ENCODE results near the gene GAREM2. TPM values are rescaled to one million over a fixed set of nuclear protein-coding genes. Genes with fewer than 3 reads are reported as not detected.

GAREM2 gene
- polyA plus RNA-seq, 1 donor (not counting 4 experiments of a cell fraction or from before 2014, with no cell fraction given), result 0.03 TPM

GRCh38 chr2:26130763-26131162, 42.1 kb upstream of the GAREM2 start:
- TF ChIP-seq CTCF (optimal IDR thresholded peaks at IDR 0.05 in 1 of 3, IDR thresholded peaks at IDR 0.05 in 1 of 3, conservative IDR thresholded peaks at IDR 0.05 in 1 of 3; ENCODE audit: extremely low read depth in 1 of 3, insufficient read depth in 2 of 3, low read length in 3 of 3) (no peak), EZH2 (IDR thresholded peaks at IDR 0.05; ENCODE audit: low read length) (no peak)
- Histone ChIP-seq H3K79me2 (ENCODE audit: control insufficient read depth, insufficient read depth, low read length) (peaks cover 35% of the 10 kb centered on the region), H3K36me3 (ENCODE audit: control insufficient read depth in 2 of 2, extremely low read depth in 1 of 2, insufficient read depth in 2 of 2, low read length in 2 of 2) (peaks cover 13 to 17% of the 10 kb centered on the region in 2 experiments), H3K9me1 (ENCODE audit: control insufficient read depth, extremely low read depth, insufficient read depth, low read length) (no peaks in the 10 kb centered on the region), H2AFZ (ENCODE audit: control insufficient read depth, low read length) (no peak overlapping the region), H4K20me1 (ENCODE audit: control insufficient read depth, extremely low read depth, insufficient read depth, low read length) (peaks cover 5% of the 10 kb centered on the region), H3K4me1 (ENCODE audit: control insufficient read depth, extremely low read depth, insufficient read depth, low read length) (no peaks in the 10 kb centered on the region), H3K9ac (ENCODE audit: control insufficient read depth, extremely low read depth, insufficient read depth, low read length) (no peak overlapping the region), H3K27me3 (ENCODE audit: control insufficient read depth, extremely low read depth, insufficient read depth, low read length) (no peaks in the 10 kb centered on the region), H3K4me2 (ENCODE audit: control insufficient read depth, extremely low read depth, insufficient read depth, low read depth, low read length) (no peak overlapping the region), H3K9me3 (ENCODE audit: control insufficient read depth, low read depth, low read length) (no peaks in the 10 kb centered on the region), H3K27ac (ENCODE audit: control insufficient read depth, insufficient read depth, low read length) (no peak overlapping the region), H3K4me3 (ENCODE audit: control insufficient read depth in 2 of 3, extremely low read depth in 1 of 3, insufficient read depth in 2 of 3, low read depth in 1 of 3, low read length in 3 of 3) (no peak overlapping the region)
- FAIRE-seq (no peak), DNase-seq (ENCODE audit: low read depth, low spot score) (no peak)
- dilution Hi-C loops (cut with MboI; ENCODE audit: extremely low pct_ligation_motif_present, low sequenced_read_pairs), result no loop called here

GRCh38 chr2:26136451-26136850, 36.4 kb upstream of the GAREM2 start:
- dilution Hi-C loops (cut with MboI; ENCODE audit: extremely low pct_ligation_motif_present, low sequenced_read_pairs), result no loop called here
- Histone ChIP-seq H3K79me2 (ENCODE audit: control insufficient read depth, insufficient read depth, low read length) (peaks cover 3% of the 10 kb centered on the region), H3K4me2 (ENCODE audit: control insufficient read depth, extremely low read depth, insufficient read depth, low read depth, low read length) (no peak overlapping the region), H2AFZ (ENCODE audit: control insufficient read depth, low read length) (no peak overlapping the region), H3K4me1 (ENCODE audit: control insufficient read depth, extremely low read depth, insufficient read depth, low read length) (no peaks in the 10 kb centered on the region), H3K36me3 (ENCODE audit: control insufficient read depth in 2 of 2, extremely low read depth in 1 of 2, insufficient read depth in 2 of 2, low read length in 2 of 2) (peaks cover 10 to 18% of the 10 kb centered on the region in 2 experiments), H3K27ac (ENCODE audit: control insufficient read depth, insufficient read depth, low read length) (no peak overlapping the region), H3K9me1 (ENCODE audit: control insufficient read depth, extremely low read depth, insufficient read depth, low read length) (no peaks in the 10 kb centered on the region), H3K4me3 (ENCODE audit: control insufficient read depth in 2 of 3, extremely low read depth in 1 of 3, insufficient read depth in 2 of 3, low read depth in 1 of 3, low read length in 3 of 3) (no peak overlapping the region), H4K20me1 (ENCODE audit: control insufficient read depth, extremely low read depth, insufficient read depth, low read length) (peaks cover 5% of the 10 kb centered on the region), H3K27me3 (ENCODE audit: control insufficient read depth, extremely low read depth, insufficient read depth, low read length) (no peaks in the 10 kb centered on the region), H3K9ac (ENCODE audit: control insufficient read depth, extremely low read depth, insufficient read depth, low read length) (no peak overlapping the region), H3K9me3 (ENCODE audit: control insufficient read depth, low read depth, low read length) (no peaks in the 10 kb centered on the region)
- TF ChIP-seq CTCF (optimal IDR thresholded peaks at IDR 0.05 in 1 of 3, IDR thresholded peaks at IDR 0.05 in 1 of 3, conservative IDR thresholded peaks at IDR 0.05 in 1 of 3; ENCODE audit: extremely low read depth in 1 of 3, insufficient read depth in 2 of 3, low read length in 3 of 3) (no peak), EZH2 (IDR thresholded peaks at IDR 0.05; ENCODE audit: low read length) (no peak)
- FAIRE-seq (no peak), DNase-seq (ENCODE audit: low read depth, low spot score) (no peak)
